K562 (cell line): ENCODE data around the gene PLCB3. TPM values are rescaled to one million over a fixed set of nuclear protein-coding genes. Genes with fewer than 3 reads are reported as not detected.
A peak's percentile ranks its signal among the peaks of the same experiment; 100 is the strongest.

ENCODE experiments used
- CBX5 ChIP-seq: IDR thresholded peaks from 2 replicates; pipeline ENCODE4 v1.6.1; 2014; ENCODE audit warnings: low read depth, borderline replicate concordance
- CTCF ChIP-seq, 3 experiments: IDR thresholded peaks in 2 of 3; conservative IDR thresholded peaks in 1 of 3; 2 replicates each; pipeline ENCODE4 v1.5.1; 2011 to 2012; ENCODE audit warnings: low read length in 3 of 3, mild to moderate bottlenecking in 3 of 3, control low read depth in 2 of 3, improper control_type of control experiment in 1 of 3, inconsistent platforms in 1 of 3, low read depth in 1 of 3, mixed read lengths in 1 of 3, moderate library complexity in 1 of 3; ENCODE audit not compliant: insufficient read depth in 2 of 3
- ETV6 ChIP-seq, 3 experiments: fragments of 150-350 bp in 1 of 3; sonication (generic) in 1 of 3; formaldehyde crosslinking in 1 of 3; IDR thresholded peaks; 2 replicates each; pipeline versions ENCODE4 v1.6.1 to v1.8.0; 2014 to 2022; ENCODE audit warnings: borderline replicate concordance in 2 of 3, low read depth in 2 of 3, antibody characterized with exemption in 1 of 3, low read length in 1 of 3, mild to moderate bottlenecking in 1 of 3, missing genetic modification reagents in 1 of 3
- FOS ChIP-seq: IDR thresholded peaks from 3 replicates; pipeline ENCODE4 v1.6.1; 2011; ENCODE audit not compliant: insufficient read length; ENCODE audit errors: extremely low read depth
- HMG20A ChIP-seq: fragments of 450-650 bp; formaldehyde crosslinking; conservative IDR thresholded peaks from 2 replicates; pipeline ENCODE4 v1.4.0; 2020; ENCODE audit warnings: mild to moderate bottlenecking, mixed read lengths
- JUNB ChIP-seq: fragments of 450-650 bp; formaldehyde crosslinking; conservative IDR thresholded peaks from 2 replicates; pipeline ENCODE4 v1.4.0; 2020; ENCODE audit warnings: mild to moderate bottlenecking
- MEF2D ChIP-seq: conservative IDR thresholded peaks from 2 replicates; pipeline ENCODE4 v1.6.1; 2016; ENCODE audit warnings: low read depth, missing genetic modification characterization, missing compliant biosample characterization
- MLLT1 ChIP-seq, 2 experiments: fragments of 450-650 bp; IDR thresholded peaks; 2 replicates each; pipeline ENCODE4 v1.6.1; 2016
- MYC ChIP-seq, 2 experiments: fragments of 250-450 bp in 1 of 2; sonication (Bioruptor Pico) in 1 of 2; IDR thresholded peaks; 2 replicates each; pipeline versions ENCODE4 v1.5.1 to v1.6.1; 2012 to 2021; ENCODE audit warnings: low read depth in 2 of 2, borderline replicate concordance in 1 of 2, improper control_type of control experiment in 1 of 2, low read length in 1 of 2, mild to moderate bottlenecking in 1 of 2, moderate library complexity in 1 of 2
- PPARD ChIP-seq: fragments of 250-450 bp; sonication (Bioruptor Pico); IDR thresholded peaks from 2 replicates; pipeline ENCODE4 v1.8.0; 2022; ENCODE audit warnings: inconsistent platforms, mild to moderate bottlenecking, moderate library complexity
- RB1 ChIP-seq: fragments of 450-650 bp; IDR thresholded peaks from 2 replicates; pipeline ENCODE4 v1.6.1; 2017; ENCODE audit warnings: low read depth, mild to moderate bottlenecking
- RBM25 ChIP-seq: fragments of 200-400 bp; formaldehyde crosslinking; IDR thresholded peaks from 2 replicates; pipeline ENCODE4 v1.6.1; 2018; ENCODE audit warnings: low read length, low read depth, moderate library complexity; ENCODE audit not compliant: severe bottlenecking
- SREBF2 ChIP-seq: sonication (generic); formaldehyde crosslinking; IDR thresholded peaks from 2 replicates; pipeline ENCODE4 v1.4.0; 2020; ENCODE audit warnings: mild to moderate bottlenecking, missing genetic modification reagents
- SRSF7 ChIP-seq: fragments of 200-400 bp; formaldehyde crosslinking; optimal IDR thresholded peaks from 2 replicates; pipeline ENCODE3; 2017; ENCODE audit warnings: mild to moderate bottlenecking, low read depth, low read length
- YBX1 ChIP-seq: fragments of 450-650 bp; IDR thresholded peaks from 2 replicates; pipeline ENCODE4 v1.7.1; 2016; ENCODE audit warnings: mild to moderate bottlenecking
- ZBTB49 ChIP-seq: sonication (generic); formaldehyde crosslinking; IDR thresholded peaks from 2 replicates; pipeline ENCODE4 v1.8.0; 2022; ENCODE audit warnings: missing genetic modification reagents, mild to moderate bottlenecking, borderline replicate concordance
- ZNF232 ChIP-seq: sonication (generic); formaldehyde crosslinking; IDR thresholded peaks from 2 replicates; pipeline ENCODE4 v1.8.0; 2022; ENCODE audit warnings: mild to moderate bottlenecking, missing genetic modification reagents
- ZNF316 ChIP-seq: fragments of 450-650 bp; IDR thresholded peaks from 2 replicates; pipeline ENCODE4 v1.6.1; 2016
- ZNF766 ChIP-seq: fragments of 200-800 bp; sonication (Bioruptor generic); conservative IDR thresholded peaks from 2 replicates; pipeline ENCODE4 v1.6.1; 2016; ENCODE audit warnings: missing genetic modification characterization, missing compliant biosample characterization
- polyA plus RNA-seq, 8 experiments: library from polyadenylated mRNA; depleted of rRNA in 4 of 8; stranded (reverse) in 5 of 8; unstranded in 3 of 8; fragments of >200 nt; fragmentation: Nextera tagmentation in 2 of 8; fragmentation: Illumina TruSeq in 1 of 8; extraction: Ambion mirVana in 2 of 8; extraction: Trizol in 1 of 8; gene quantifications; 2 replicates each; pipeline versions ENCODE4 v1.2.1 to v1.2.3, GENCODE V29; 2011 to 2014; ENCODE audit warnings: inconsistent platforms in 1 of 8, missing spikeins in 1 of 8
- total RNA-seq, 7 experiments: library from RNA; depleted of rRNA in 6 of 7; stranded (reverse); fragments of >200 nt in 6 of 7; fragmentation: Illumina TruSeq in 2 of 7; extraction: Trizol in 2 of 7; gene quantifications; 2 replicates each; pipeline versions ENCODE4 v1.2.1 to v1.2.3, GENCODE V29; 2011 to 2021; ENCODE audit warnings: low replicate concordance in 1 of 7
- TF ChIP-seq, protein P1 (sequence below): fragments of 250-450 bp; sonication (Bioruptor Pico); IDR thresholded peaks from 2 replicates; pipeline ENCODE4 v1.8.0; 2021; ENCODE audit warnings: borderline replicate concordance, mild to moderate bottlenecking, moderate library complexity; ENCODE audit not compliant: poor library complexity, severe bottlenecking

PLCB3 gene
- total and polyA plus RNA-seq, 9 of the 15 experiments (the other 6 are each of a cell fraction or from before 2014, with no cell fraction given): 0.31 to 44.8 (median 14.6) TPM

DNA sequence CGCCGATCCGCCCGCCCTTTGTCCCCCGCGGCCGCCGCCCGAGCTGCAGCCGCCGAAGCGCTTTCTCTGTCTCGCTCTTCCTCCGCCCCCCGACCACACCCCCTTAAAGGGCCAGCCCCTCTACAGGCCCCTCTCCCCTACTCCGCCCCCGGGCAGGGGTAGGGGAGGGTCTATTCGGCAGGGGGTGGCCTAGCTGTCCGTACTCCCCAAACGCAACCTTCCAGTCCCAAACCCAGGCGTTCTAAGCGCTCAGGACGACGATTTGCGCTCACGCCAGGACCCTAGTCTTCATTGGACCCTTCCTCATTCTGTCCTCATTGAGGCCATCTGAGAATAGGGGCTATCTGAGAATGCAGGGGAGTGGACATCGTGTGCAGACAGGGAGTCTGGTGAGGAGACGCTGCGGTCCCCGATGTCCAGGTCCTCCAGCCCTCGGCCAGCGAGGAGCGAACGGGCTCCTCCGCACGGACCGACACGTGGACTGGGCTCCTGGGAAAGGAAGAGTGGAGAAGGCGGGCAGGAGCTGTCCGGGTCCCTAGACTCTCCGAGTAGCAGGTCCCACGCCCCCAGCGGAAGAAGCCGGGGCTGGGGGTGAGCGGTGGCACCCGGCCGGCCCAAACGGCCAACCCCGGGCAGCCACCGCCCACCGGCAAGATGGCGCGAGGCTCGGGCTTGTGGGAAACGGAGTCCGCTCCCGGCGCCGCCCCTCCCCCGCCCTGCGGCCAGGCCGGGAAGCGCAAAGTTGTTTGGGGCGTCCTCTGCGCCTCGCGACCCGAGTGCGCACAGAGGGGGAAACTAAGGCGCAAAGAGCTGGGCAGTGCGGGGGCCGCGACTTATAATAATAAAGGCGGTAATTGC lies 4.2 kb upstream of the PLCB3 start, which contains the start of gene PPP1R14B (continued):
- TF ChIP-seq CTCF (IDR thresholded peaks at IDR 0.05 in 2 of 3, conservative IDR thresholded peaks at IDR 0.05 in 1 of 3; ENCODE audit: insufficient read depth in 2 of 3, low read depth in 1 of 3, low read length in 3 of 3): peak; percentile 15 to 29 (median 26); a peak in 3 of 6 replicates
- TF ChIP-seq HMG20A (CRISPR knock-in tag): no peak
- no peak for TF ChIP-seq RBM25
- TF ChIP-seq MEF2D (tag): no peak
- peak; percentile 93 for TF ChIP-seq MYC (IDR thresholded peaks at IDR 0.05; ENCODE audit: low read depth, low read length)
- 0 out of 2 replicates have a peak, but pooled peaks have one; percentile 74 for TF ChIP-seq MYC (CRISPR knock-in tag; IDR thresholded peaks at IDR 0.05; ENCODE audit: borderline replicate concordance, low read depth)
- TF ChIP-seq FOS: no peak
- peak; percentile 89 for TF ChIP-seq RB1
- TF ChIP-seq JUNB (CRISPR knock-in tag): no peak
- no peak for TF ChIP-seq PPARD
- no peak for TF ChIP-seq ZNF232 (CRISPR knock-in tag)
- TF ChIP-seq, protein P1, sequence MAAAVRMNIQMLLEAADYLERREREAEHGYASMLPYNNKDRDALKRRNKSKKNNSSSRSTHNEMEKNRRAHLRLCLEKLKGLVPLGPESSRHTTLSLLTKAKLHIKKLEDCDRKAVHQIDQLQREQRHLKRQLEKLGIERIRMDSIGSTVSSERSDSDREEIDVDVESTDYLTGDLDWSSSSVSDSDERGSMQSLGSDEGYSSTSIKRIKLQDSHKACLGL (CRISPR knock-in tag): no peak
- no peak for TF ChIP-seq ETV6 (IDR thresholded peaks at IDR 0.05; ENCODE audit: borderline replicate concordance in 1 of 2, low read depth in 2 of 2, low read length in 1 of 2)
- TF ChIP-seq ETV6 (CRISPR knock-in tag; IDR thresholded peaks at IDR 0.05; ENCODE audit: borderline replicate concordance): no peak
- no peak for TF ChIP-seq CBX5
- no peak for TF ChIP-seq YBX1
- no peak for TF ChIP-seq SREBF2 (CRISPR knock-in tag)
- no peak for TF ChIP-seq ZBTB49 (CRISPR knock-in tag)
- no peak for TF ChIP-seq ZNF316
- no peak for TF ChIP-seq SRSF7
- 0 out of 4 replicates have a peak, but pooled peaks of 1 of the 2 experiments have one; percentile 23 for TF ChIP-seq MLLT1 (IDR thresholded peaks at IDR 0.05)
- no peak for TF ChIP-seq ZNF766
